ENCODE measurements around the gene APCDD1. TPM values are rescaled to one million over a fixed set of nuclear protein-coding genes. Genes with fewer than 3 reads are reported as not detected.
A peak's percentile ranks its signal among the peaks of the same experiment; 100 is the strongest.

The APCDD1 gene
- total RNA-seq, 2 experiments from 2014 or later = not detected

GRCh38 chr18:10475654-10476291, 21.3 kb downstream of the APCDD1 start:
- Mint-ChIP-seq H3K27ac (no peak overlapping the region), H3K36me3 (ENCODE audit: low read depth) (no peaks in the 10 kb centered on the region), H3K4me1 (no peaks in the 10 kb centered on the region), H3K27me3 (peaks cover 8% of the 10 kb centered on the region), H3K9me3 (no peaks in the 10 kb centered on the region), H3K4me3 (no peak overlapping the region)
- ChIA-PET POLR2A (no interaction called here), CTCF (interaction anchor here (0.8 kb wide), 1 partner anchor 17 kb away, joined by 3 read pairs; no protein-coding TSS in a partner anchor)
- DNase-seq = no peak

GRCh38 chr18:10476338-10476791, 21.9 kb downstream of the APCDD1 start:
- CTCF ChIA-PET = interaction anchor here (0.8 kb wide), 1 partner anchor 16 kb away, joined by 3 read pairs; no protein-coding TSS in a partner anchor
- Mint-ChIP-seq H3K4me3 (no peak overlapping the region), H3K4me1 (no peaks in the 10 kb centered on the region)

GRCh38 chr18:10477121-10477862, 22.9 kb downstream of the APCDD1 start:
- CTCF ChIA-PET = no interaction called here
- H3K4me1 Mint-ChIP-seq = no peaks in the 10 kb centered on the region
- no peaks in the 10 kb centered on the region for H3K9me3 Mint-ChIP-seq
- no peak overlapping the region for H3K27ac Mint-ChIP-seq
- H3K27me3 Mint-ChIP-seq = peaks cover 8% of the 10 kb centered on the region
- no peaks in the 10 kb centered on the region for H3K36me3 Mint-ChIP-seq (ENCODE audit: low read depth)
- POLR2A ChIA-PET = no interaction called here
- no peak overlapping the region for H3K4me3 Mint-ChIP-seq
- DNase-seq = no peak

More at GRCh38 chr18:10476338-10476791, 21.9 kb downstream of the APCDD1 start:
- Mint-ChIP-seq H3K27me3 (peaks cover 8% of the 10 kb centered on the region), H3K36me3 (ENCODE audit: low read depth) (no peaks in the 10 kb centered on the region), H3K27ac (no peak overlapping the region), H3K9me3 (no peaks in the 10 kb centered on the region)
- no peak for DNase-seq
- POLR2A ChIA-PET = no interaction called here

GRCh38 chr18:10477863-10478260, 23.4 kb downstream of the APCDD1 start:
- Mint-ChIP-seq H3K27ac (no peak overlapping the region), H3K4me1 (peaks cover 2% of the 10 kb centered on the region), H3K27me3 (peaks cover 8% of the 10 kb centered on the region), H3K9me3 (no peaks in the 10 kb centered on the region), H3K4me3 (no peak overlapping the region), H3K36me3 (ENCODE audit: low read depth) (no peaks in the 10 kb centered on the region)
- POLR2A ChIA-PET = no interaction called here
- CTCF ChIA-PET = no interaction called here
- no peak for DNase-seq

- ChIA-PET POLR2A (no interaction called here), CTCF (no interaction called here)
- no peak overlapping the region for H3K27ac Mint-ChIP-seq
- H3K9me3 Mint-ChIP-seq = no peaks in the 10 kb centered on the region
- H3K36me3 Mint-ChIP-seq (ENCODE audit: low read depth) = no peaks in the 10 kb centered on the region
- DNase-seq = no peak
- H3K4me1 Mint-ChIP-seq = peaks cover 9% of the 10 kb centered on the region
- H3K4me3 Mint-ChIP-seq = no peak overlapping the region
- H3K27me3 Mint-ChIP-seq = peaks cover 2% of the 10 kb centered on the region
These were observed 27.4 kb downstream of the APCDD1 start for GRCh38 chr18:10481831-10482230.

- peaks cover 9% of the 10 kb centered on the region for H3K4me1 Mint-ChIP-seq
- CTCF ChIA-PET = interaction anchor here (0.5 kb wide), 1 partner anchor 44 kb away, joined by 4 read pairs; no protein-coding TSS in a partner anchor
- H3K27ac Mint-ChIP-seq = no peak overlapping the region
- H3K4me3 Mint-ChIP-seq = no peak overlapping the region
- no peaks in the 10 kb centered on the region for H3K36me3 Mint-ChIP-seq (ENCODE audit: low read depth)
- no peaks in the 10 kb centered on the region for H3K27me3 Mint-ChIP-seq
- H3K9me3 Mint-ChIP-seq = no peaks in the 10 kb centered on the region
- no peak for DNase-seq
- POLR2A ChIA-PET = no interaction called here
These were observed 28.0 kb downstream of the APCDD1 start for GRCh38 chr18:10482363-10482984.

GRCh38 chr18:10482985-10483949, 28.8 kb downstream of the APCDD1 start:
- no peaks in the 10 kb centered on the region for H3K27me3 Mint-ChIP-seq
- CTCF ChIA-PET = interaction anchor here (0.5 kb wide), 1 partner anchor 43 kb away, joined by 4 read pairs; no protein-coding TSS in a partner anchor
- H3K4me1 Mint-ChIP-seq = peaks cover 9% of the 10 kb centered on the region
- H3K27ac Mint-ChIP-seq = no peak overlapping the region
- H3K36me3 Mint-ChIP-seq (ENCODE audit: low read depth) = no peaks in the 10 kb centered on the region
- no peak overlapping the region for H3K4me3 Mint-ChIP-seq
- H3K9me3 Mint-ChIP-seq = no peaks in the 10 kb centered on the region
- POLR2A ChIA-PET = no interaction called here
- no peak for DNase-seq

- no peaks in the 10 kb centered on the region for H3K27me3 Mint-ChIP-seq
- no peak overlapping the region for H3K27ac Mint-ChIP-seq
- H3K4me1 Mint-ChIP-seq = peaks cover 15% of the 10 kb centered on the region
- no peak overlapping the region for H3K4me3 Mint-ChIP-seq
- H3K36me3 Mint-ChIP-seq (ENCODE audit: low read depth) = no peaks in the 10 kb centered on the region
- ChIA-PET CTCF (no interaction called here), POLR2A (no interaction called here)
- no peaks in the 10 kb centered on the region for H3K9me3 Mint-ChIP-seq
- DNase-seq = no peak
These were observed 31.0 kb downstream of the APCDD1 start for GRCh38 chr18:10485475-10485874.

- Mint-ChIP-seq H3K36me3 (ENCODE audit: low read depth) (no peaks in the 10 kb centered on the region), H3K4me1 (peaks cover 20% of the 10 kb centered on the region), H3K27me3 (no peaks in the 10 kb centered on the region), H3K9me3 (no peaks in the 10 kb centered on the region), H3K4me3 (no peak overlapping the region), H3K27ac (no peak overlapping the region)
- no peak for DNase-seq
- POLR2A ChIA-PET = no interaction called here
- CTCF ChIA-PET = interaction anchor here (0.6 kb wide), 1 partner anchor 8 kb away, joined by 3 read pairs; no protein-coding TSS in a partner anchor
These were observed 31.9 kb downstream of the APCDD1 start for GRCh38 chr18:10486362-10486761.

- H3K27ac Mint-ChIP-seq = no peak overlapping the region
- no peaks in the 10 kb centered on the region for H3K27me3 Mint-ChIP-seq
- H3K4me1 Mint-ChIP-seq = peaks cover 20% of the 10 kb centered on the region
- POLR2A ChIA-PET = no interaction called here
- CTCF ChIA-PET = no interaction called here
- no peak for DNase-seq
- no peaks in the 10 kb centered on the region for H3K36me3 Mint-ChIP-seq (ENCODE audit: low read depth)
- H3K4me3 Mint-ChIP-seq = no peak overlapping the region
- H3K9me3 Mint-ChIP-seq = no peaks in the 10 kb centered on the region
These were observed 32.7 kb downstream of the APCDD1 start for GRCh38 chr18:10487154-10487553.

- Mint-ChIP-seq H3K27me3 (no peaks in the 10 kb centered on the region), H3K4me1 (peaks cover 16% of the 10 kb centered on the region), H3K9me3 (no peaks in the 10 kb centered on the region), H3K36me3 (ENCODE audit: low read depth) (no peaks in the 10 kb centered on the region), H3K27ac (no peak overlapping the region), H3K4me3 (no peak overlapping the region)
- DNase-seq = no peak
- ChIA-PET CTCF (no interaction called here), POLR2A (no interaction called here)
These were observed 33.6 kb downstream of the APCDD1 start for GRCh38 chr18:10488017-10488416.

GRCh38 chr18:10490401-10491165, 36.1 kb downstream of the APCDD1 start:
- Mint-ChIP-seq H3K9me3 (no peaks in the 10 kb centered on the region), H3K27me3 (no peaks in the 10 kb centered on the region), H3K4me3 (no peak overlapping the region), H3K27ac (no peak overlapping the region), H3K4me1 (peaks cover 11% of the 10 kb centered on the region), H3K36me3 (ENCODE audit: low read depth) (no peaks in the 10 kb centered on the region)
- peak; percentile 65 for DNase-seq
- ChIA-PET CTCF (no interaction called here), POLR2A (no interaction called here)
